Fibroblast of pulmonary artery (primary cell): ENCODE measurements around the gene SPANXD.

ENCODE experiments used
- DNase-seq: peaks from one replicate; pipeline ENCODE4 v3.0.0-alpha.2; 2010; ENCODE audit warnings: low read depth
- H3K4me3 ChIP-seq: replicated peaks from 2 replicates; pipeline ENCODE4 v1.5.1; 2011; ENCODE audit warnings: low read depth, mild to moderate bottlenecking, control low read depth, low read length, moderate library complexity
- CTCF ChIP-seq: IDR thresholded peaks from 2 replicates; pipeline ENCODE4 v1.5.1; 2011; ENCODE audit warnings: mild to moderate bottlenecking, control low read depth, low read length, inconsistent platforms; ENCODE audit errors: missing control alignments

Gene SPANXD

GRCh38 chrX:141701072-141701471 is 2.5 kb upstream of the SPANXD start:
- DNase-seq: peak; percentile 34
- TF ChIP-seq CTCF: no peak
- H3K4me3 ChIP-seq: no peak overlapping the region

GRCh38 chrX:141673946-141674345 is 24.6 kb downstream of the SPANXD start:
- H3K4me3 ChIP-seq: no peak overlapping the region
- TF ChIP-seq CTCF: no peak
- DNase-seq: no peak

- H3K4me3 ChIP-seq: no peak overlapping the region
- DNase-seq: peak; percentile 12
- TF ChIP-seq CTCF: no peak
Observed at GRCh38 chrX:141669689-141670088, 28.9 kb downstream of the SPANXD start.

- no peak overlapping the region for H3K4me3 ChIP-seq
- DNase-seq: no peak
- TF ChIP-seq CTCF: no peak
Observed at GRCh38 chrX:141668371-141668770, 30.2 kb downstream of the SPANXD start.

- H3K4me3 ChIP-seq: no peak overlapping the region
- peak; percentile 55 for DNase-seq
- no peak for TF ChIP-seq CTCF
Observed at GRCh38 chrX:141662781-141663180, 35.8 kb downstream of the SPANXD start.

GRCh38 chrX:141652286-141652685 is 46.3 kb downstream of the SPANXD start:
- TF ChIP-seq CTCF: no peak
- DNase-seq: peak; percentile 2
- H3K4me3 ChIP-seq: no peak overlapping the region
